Measurements from ENCODE around the gene METTL15.
"Not testable (repeated sequence)": the region's sequence is repeated elsewhere in the genome, so short reads cannot be mapped to it uniquely, and the experiment has no call there.

METTL15 gene

DNA sequence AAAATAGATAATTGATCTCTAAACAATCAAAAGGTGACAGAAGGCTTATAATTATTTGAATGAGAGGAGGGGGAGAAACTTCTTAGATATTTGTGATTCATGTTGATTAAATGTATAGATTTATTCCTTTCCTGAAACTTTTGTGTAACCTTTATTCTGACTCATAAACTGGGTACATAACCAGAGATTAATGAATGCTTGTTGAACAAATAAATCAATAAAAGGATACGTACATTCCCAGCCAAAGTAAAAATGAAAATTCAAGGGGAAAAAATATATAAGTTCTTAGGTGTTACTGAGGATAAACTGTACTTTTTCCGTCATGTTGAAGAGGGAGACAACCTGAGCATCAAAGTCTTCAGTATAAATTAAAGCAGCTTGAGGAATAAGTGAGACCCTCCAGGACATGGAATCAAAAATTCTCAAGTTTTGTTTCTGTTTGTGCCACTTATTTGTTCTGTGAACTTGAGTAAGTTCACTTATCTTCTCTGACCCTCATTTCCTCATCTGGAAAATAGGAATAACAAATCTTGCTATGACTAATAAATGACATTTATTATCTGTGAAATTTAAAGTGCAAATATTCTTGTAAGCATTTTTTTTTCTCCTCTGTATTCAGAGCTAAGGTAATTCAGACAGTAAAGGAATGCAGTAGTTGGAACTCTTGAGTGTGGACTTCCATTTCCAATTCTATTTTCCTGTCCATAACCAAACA lies 195.4 kb downstream of the METTL15 start:
- DNase-seq = no peak

DNA sequence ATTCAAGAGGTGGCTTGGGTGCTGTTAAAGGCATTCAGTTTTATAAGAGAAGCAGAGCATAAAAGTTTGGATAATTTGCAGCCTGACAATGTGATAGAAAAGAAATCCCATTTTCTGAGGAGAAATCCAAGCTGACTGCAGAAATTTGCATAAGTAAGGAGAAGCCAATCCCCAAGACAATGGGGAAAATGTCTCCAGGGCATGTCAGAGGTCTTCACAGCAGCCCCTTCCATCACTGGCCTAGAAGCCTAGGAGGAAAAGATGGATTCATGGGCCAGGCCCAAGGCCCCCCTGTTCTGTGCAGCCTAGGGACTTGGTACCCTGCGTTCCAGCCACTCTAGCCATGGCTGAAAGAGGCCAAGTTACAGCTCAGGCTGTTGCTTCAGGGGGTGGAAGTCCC lies 207.3 kb downstream of the METTL15 start:
- no peak for DNase-seq

GRCh38 chr11:28318871-28319270 lies 210.7 kb downstream of the METTL15 start:
- no peak for DNase-seq

DNA sequence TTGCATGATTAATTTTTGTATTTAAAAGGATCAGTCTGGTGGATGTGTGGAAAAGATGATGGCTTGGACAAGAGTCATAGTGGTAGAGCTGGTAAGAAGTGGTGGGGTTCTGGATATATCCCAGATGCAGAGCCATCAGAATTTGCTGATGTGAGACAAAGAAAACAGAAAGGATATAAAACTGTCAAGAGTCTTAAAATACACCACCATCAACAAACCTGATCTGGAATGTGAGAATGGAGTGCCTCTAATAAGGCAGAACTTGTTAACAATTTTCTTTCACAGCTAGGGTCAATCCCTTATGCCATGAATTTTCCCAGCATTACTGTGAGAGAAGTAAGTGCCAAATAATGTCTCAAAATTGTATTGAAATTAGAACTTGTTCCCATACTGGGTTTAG lies 215.4 kb downstream of the METTL15 start:
- no peak for DNase-seq

- DNase-seq = not testable (repeated sequence)
These were observed 224.2 kb downstream of the METTL15 start for GRCh38 chr11:28332393-28332792.

- no peak for DNase-seq
These were observed 229.5 kb downstream of the METTL15 start for GRCh38 chr11:28337701-28338100.

GRCh38 chr11:28338371-28338770 lies 230.2 kb downstream of the METTL15 start:
- no peak for DNase-seq

DNA sequence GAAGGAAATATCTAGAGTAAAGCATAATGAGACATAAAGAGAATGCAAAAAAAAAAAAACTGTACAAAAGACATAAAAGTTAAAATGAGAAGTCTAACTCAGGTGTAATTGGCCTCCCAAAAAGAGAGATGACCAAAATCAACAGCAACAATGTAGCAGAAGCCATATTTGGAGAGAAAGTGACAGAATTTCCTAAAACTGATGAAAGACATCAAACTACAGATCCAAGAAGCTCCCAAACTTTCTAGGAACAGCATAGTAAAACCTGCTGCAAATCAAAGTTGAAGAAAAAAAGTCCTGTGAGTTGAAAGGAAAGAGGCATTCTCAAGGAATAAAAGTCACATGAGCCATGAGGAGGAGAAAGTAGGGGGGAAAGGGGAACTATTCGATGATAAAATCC lies 231.3 kb downstream of the METTL15 start:
- DNase-seq = no peak

DNA sequence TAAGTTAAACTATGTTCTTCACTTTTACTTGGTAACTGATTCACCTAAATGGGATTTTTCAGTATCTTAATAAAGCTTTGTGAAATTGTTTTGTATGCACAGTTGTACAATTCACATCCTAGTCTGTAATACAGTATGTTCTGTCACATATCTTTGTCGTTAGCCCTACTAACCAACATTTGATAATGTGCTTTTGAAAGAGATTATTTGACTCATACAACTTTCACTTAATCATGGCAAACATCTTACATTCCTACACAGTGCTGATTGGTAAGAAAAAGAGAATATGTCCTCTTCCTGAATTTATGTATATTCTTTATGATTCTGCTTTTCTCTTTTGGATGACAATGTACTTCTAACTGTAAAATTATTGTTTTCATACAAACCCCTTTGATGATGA lies 234.5 kb downstream of the METTL15 start:
- DNase-seq = no peak

GRCh38 chr11:28343304-28344233 lies 235.4 kb downstream of the METTL15 start:
- no peak for DNase-seq

- DNase-seq = no peak
These were observed 238.0 kb downstream of the METTL15 start for GRCh38 chr11:28346209-28346608.

GRCh38 chr11:28346721-28347120 lies 238.5 kb downstream of the METTL15 start:
- no peak for DNase-seq

DNA sequence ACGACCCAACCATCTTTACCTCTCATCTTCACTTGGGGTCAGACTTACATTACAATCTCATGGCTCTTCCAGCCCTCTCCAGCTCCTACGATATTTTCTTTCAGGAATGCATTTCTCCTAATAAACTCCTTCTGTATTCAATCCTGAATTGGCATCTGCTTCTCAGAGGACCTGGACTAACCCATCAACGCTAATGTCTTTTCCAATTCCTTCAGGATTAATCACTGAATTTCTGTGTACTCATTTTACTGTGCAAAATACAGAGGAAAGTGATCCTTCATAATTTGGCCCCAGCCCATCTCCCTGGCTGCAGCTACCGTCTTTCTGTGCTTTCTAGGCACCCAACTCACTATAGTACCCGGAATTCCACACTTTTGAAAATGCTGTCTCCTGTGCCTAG lies 239.2 kb downstream of the METTL15 start:
- DNase-seq = no peak

DNA sequence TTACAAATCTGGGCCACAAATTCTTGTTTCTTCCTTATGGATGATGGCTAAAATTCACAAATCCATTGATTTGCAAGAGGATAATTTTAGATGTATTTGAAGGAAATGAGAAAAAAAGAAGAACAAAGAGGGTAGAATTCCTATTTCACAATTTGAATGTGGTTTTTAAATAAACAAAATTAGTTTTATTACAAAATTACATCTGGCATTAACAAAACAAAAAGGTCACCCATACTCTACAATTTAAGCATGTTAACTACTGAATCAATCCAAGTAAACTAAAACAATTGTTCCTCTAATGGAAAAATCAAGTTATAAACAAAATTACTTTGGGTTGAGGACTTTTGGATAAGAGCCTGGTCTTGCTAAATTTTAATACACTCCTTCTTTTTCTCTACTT lies 242.0 kb downstream of the METTL15 start:
- no peak for DNase-seq

- DNase-seq = no peak
These were observed 245.8 kb downstream of the METTL15 start for GRCh38 chr11:28353991-28354390.

- no peak for DNase-seq
These were observed 258.6 kb downstream of the METTL15 start for GRCh38 chr11:28366549-28367346.

- not testable (repeated sequence) for DNase-seq
These were observed 269.9 kb downstream of the METTL15 start for GRCh38 chr11:28378095-28378494.

Measured in SHP77 treated with DMSO at 0.1 percent for 48 hours (cell line).